ENCODE data around the gene GSG1L.
A peak's percentile ranks its signal among the peaks of the same experiment; 100 is the strongest.

The GSG1L gene

DNA sequence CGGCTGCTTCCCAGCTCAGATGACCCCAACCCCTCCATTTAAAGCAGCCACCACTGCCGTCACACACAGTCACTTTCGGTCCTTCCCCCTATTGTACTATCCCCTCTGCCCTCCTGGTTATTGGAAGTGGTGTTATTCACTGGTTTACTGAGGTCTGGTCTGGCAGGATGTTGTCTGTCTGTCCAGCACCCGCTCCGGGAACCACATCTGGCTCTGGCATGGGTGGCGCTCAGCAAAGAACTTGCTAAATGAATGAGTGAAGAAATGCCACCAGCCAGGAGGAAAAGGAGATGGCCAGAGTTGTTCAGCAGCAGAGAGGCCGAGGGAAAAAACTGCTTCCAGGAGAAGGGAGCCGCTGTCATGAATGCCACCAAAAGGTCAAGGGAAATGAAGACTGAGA, 161.6 kb downstream of the GSG1L start:
- no peak for TF ChIP-seq ZFX (IDR thresholded peaks at IDR 0.05)
- TF ChIP-seq, protein P1, sequence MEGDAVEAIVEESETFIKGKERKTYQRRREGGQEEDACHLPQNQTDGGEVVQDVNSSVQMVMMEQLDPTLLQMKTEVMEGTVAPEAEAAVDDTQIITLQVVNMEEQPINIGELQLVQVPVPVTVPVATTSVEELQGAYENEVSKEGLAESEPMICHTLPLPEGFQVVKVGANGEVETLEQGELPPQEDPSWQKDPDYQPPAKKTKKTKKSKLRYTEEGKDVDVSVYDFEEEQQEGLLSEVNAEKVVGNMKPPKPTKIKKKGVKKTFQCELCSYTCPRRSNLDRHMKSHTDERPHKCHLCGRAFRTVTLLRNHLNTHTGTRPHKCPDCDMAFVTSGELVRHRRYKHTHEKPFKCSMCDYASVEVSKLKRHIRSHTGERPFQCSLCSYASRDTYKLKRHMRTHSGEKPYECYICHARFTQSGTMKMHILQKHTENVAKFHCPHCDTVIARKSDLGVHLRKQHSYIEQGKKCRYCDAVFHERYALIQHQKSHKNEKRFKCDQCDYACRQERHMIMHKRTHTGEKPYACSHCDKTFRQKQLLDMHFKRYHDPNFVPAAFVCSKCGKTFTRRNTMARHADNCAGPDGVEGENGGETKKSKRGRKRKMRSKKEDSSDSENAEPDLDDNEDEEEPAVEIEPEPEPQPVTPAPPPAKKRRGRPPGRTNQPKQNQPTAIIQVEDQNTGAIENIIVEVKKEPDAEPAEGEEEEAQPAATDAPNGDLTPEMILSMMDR (conservative IDR thresholded peaks at IDR 0.05): no peak
- H3K27ac ChIP-seq: no peak overlapping the region

DNA sequence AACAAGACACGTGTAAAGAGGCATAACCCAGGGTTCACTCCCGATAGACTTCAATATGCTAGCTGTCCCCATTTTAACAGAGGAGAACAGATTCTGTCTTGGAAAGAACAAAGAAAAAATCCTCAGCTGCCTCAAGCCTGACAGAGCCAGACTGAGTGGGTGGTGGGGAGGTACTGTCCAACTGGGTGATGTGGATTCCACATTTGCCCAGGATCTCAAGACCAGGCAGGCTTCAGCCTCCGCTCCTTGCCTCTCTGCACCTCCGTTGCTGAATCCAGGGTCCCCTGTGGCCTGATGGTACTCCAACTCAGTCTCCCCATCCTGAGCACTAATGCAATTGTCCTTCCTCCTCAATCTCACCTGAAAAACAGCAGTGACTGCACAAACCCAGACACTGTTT, 163.8 kb downstream of the GSG1L start:
- TF ChIP-seq ZFX (IDR thresholded peaks at IDR 0.05): no peak
- TF ChIP-seq, protein P1 (conservative IDR thresholded peaks at IDR 0.05): no peak
- no peak overlapping the region for H3K27ac ChIP-seq

DNA sequence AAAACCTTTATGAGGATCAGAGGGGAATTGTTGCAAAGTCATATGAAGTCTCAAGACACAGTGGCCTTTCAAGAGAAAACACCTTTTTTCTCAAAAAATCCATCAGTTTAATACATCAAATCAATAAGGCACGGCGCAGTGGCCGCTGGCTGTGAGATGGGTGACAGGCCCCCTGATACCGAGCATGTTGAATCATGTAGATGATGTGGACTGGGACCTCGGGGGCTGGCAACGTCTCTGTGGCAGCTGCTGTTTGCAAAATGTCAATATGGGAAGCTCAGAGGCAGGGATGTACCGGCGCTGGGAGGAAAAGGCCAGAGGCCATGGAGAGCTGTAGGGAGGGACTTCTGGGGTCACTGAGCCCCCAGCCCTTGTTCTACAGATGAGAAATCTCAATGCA, 169.1 kb downstream of the GSG1L start:
- no peak for TF ChIP-seq ZFX (IDR thresholded peaks at IDR 0.05)
- TF ChIP-seq, protein P1 (conservative IDR thresholded peaks at IDR 0.05): no peak
- H3K27ac ChIP-seq: peak overlapping the region; percentile 7; the same call in 1 of the 2 replicates

DNA sequence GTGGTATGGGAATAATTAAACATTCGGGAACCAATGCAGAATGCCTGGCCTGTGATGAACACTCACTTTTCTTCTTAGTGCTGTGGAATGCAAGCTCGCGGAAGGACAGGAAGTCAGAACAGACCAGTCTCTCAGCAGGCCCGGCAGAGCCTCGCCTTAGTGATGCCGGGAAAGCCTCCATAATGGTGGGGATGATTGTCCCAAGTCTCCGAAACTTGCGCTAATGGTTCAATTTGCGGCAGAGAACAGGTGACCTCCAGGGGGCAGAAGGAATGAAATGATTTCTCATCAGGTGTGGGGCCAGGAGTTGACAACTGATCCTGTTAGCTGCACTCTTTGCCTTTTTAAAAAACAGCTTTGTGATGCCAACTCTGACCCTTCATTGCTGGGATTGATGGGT, 170.6 kb downstream of the GSG1L start:
- TF ChIP-seq, protein P1 (conservative IDR thresholded peaks at IDR 0.05): no peak; the same call in 1 of the 2 replicates
- TF ChIP-seq ZFX (IDR thresholded peaks at IDR 0.05): no peak
- no peak overlapping the region for H3K27ac ChIP-seq

DNA sequence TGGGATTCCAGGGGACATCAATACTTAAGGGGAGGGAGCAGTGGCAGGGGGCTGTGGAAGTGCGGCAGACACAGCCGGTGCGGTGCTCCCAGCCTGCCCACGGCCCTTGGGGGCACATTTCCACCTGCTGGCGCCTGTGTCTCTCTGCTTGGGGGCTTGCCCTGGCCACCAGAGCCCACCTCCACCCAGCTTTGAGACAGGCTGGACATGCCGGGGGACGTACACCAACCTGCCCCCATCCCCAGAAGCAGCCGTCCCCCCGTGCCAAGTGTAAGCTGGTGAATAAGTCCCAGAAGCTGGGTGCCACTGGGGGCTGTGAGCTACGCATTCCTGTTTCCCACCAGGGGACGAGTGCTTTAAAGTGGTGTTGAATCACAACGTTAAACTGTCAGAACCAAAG, 172.6 kb downstream of the GSG1L start:
- H3K27ac ChIP-seq: no peak overlapping the region
- TF ChIP-seq, protein P1 (conservative IDR thresholded peaks at IDR 0.05): no peak
- TF ChIP-seq ZFX (IDR thresholded peaks at IDR 0.05): no peak

DNA sequence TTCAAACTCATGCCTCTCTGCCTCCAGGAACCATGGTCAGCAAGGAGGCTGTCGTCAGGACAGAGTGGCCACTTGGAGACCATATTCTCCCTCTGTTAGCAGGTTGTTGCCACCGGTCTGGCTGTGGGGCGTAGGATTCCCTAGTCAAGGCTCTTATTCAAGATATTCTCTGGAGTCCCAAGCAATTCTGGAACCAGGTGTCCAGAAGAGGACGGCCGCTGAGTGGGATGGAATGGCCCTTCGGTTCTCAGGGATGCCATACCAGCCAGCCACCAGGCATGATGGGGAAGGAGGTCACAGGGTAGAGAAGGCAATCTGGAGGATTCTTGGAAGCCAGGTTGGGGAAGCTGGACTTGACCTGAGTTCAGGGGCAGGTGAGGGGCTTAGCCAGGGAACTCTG, 173.5 kb downstream of the GSG1L start:
- no peak overlapping the region for H3K27ac ChIP-seq
- TF ChIP-seq, protein P1 (conservative IDR thresholded peaks at IDR 0.05): no peak
- TF ChIP-seq ZFX (IDR thresholded peaks at IDR 0.05): no peak

DNA sequence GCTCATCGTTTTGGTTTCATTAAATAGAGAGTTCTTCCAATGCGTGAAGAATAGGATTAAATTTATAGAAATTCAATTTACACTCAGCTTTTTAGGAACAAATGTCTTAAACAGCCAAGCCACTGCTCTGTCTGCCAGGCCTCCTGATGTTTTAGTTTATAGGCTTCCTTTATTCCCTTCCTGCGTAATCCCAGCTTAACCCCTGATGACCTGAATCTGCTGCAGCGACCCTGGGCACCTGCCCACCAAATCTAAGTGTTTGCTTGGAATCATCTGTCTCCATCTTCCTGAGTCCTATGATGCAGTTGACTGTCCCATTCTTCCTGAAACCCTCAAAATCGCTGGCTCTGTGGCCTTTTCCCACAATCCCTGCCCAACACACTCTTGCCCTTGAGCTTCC, 179.9 kb downstream of the GSG1L start:
- TF ChIP-seq ZFX (IDR thresholded peaks at IDR 0.05): no peak
- TF ChIP-seq, protein P1 (conservative IDR thresholded peaks at IDR 0.05): no peak
- no peak overlapping the region for H3K27ac ChIP-seq

Data from C4-2B (cell line).